Measurements from ENCODE around the gene ARSA. TPM values are rescaled to one million over a fixed set of nuclear protein-coding genes. Genes with fewer than 3 reads are reported as not detected.

ARSA gene
- total RNA-seq, 4 donors from 2014 or later = 8.8 to 17.8 (median 10.2) TPM

DNA sequence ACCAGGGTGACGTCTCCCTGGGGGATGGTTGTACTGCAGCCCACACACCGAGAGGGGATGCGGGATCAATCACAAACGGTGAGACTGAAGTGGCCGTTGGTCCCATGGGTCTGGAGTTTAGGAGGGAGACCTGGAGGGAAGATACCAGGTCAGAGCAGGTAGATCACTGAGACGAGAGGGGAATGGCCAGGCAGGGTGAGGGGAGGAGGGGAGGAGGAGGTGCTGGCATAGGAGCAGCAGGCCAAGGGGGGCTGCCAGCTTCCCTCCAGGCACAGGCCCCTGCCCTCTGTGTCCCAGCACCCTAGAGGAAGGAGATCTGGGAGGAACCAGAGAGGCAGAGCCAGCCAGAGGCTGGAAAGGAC, 20.3 kb downstream of the ARSA start:
- Histone ChIP-seq H3K36me3 (no peaks in the 10 kb centered on the region), H3K4me1 (no peaks in the 10 kb centered on the region), H3K4me3 (no peak overlapping the region), H3K9me3 (no peaks in the 10 kb centered on the region), H3K27ac (no peak overlapping the region), H3K27me3 (peaks cover 10 to 34% (median 15%) of the 10 kb centered on the region in 3 donors)
- TF ChIP-seq, protein P1, sequence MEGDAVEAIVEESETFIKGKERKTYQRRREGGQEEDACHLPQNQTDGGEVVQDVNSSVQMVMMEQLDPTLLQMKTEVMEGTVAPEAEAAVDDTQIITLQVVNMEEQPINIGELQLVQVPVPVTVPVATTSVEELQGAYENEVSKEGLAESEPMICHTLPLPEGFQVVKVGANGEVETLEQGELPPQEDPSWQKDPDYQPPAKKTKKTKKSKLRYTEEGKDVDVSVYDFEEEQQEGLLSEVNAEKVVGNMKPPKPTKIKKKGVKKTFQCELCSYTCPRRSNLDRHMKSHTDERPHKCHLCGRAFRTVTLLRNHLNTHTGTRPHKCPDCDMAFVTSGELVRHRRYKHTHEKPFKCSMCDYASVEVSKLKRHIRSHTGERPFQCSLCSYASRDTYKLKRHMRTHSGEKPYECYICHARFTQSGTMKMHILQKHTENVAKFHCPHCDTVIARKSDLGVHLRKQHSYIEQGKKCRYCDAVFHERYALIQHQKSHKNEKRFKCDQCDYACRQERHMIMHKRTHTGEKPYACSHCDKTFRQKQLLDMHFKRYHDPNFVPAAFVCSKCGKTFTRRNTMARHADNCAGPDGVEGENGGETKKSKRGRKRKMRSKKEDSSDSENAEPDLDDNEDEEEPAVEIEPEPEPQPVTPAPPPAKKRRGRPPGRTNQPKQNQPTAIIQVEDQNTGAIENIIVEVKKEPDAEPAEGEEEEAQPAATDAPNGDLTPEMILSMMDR (IDR thresholded peaks at IDR 0.05 in 4 of 5, conservative IDR thresholded peaks at IDR 0.05 in 1 of 5) = no peak
- no peak for TF ChIP-seq POLR2A (IDR thresholded peaks at IDR 0.05)
- ATAC-seq = no peak
- in situ Hi-C loops (cut with MboI; ENCODE audit: low sequenced_read_pairs in 4 of 4) = no loop called here
- DNase-seq = no peak
- intact Hi-C loops (cut with DNase I; ENCODE audit: low total_unique reads) = no loop called here

GRCh38 chr22:50606946-50607658, 20.9 kb downstream of the ARSA start:
- intact Hi-C loops (cut with DNase I; ENCODE audit: low total_unique reads) = no loop called here
- Histone ChIP-seq H3K4me1 (no peaks in the 10 kb centered on the region), H3K27ac (no peak overlapping the region), H3K9me3 (no peaks in the 10 kb centered on the region), H3K27me3 (peaks cover 15 to 40% (median 20%) of the 10 kb centered on the region in 3 donors), H3K4me3 (no peak overlapping the region), H3K36me3 (no peaks in the 10 kb centered on the region)
- DNase-seq (no peak), ATAC-seq (no peak)
- no peak for TF ChIP-seq POLR2A (IDR thresholded peaks at IDR 0.05)
- TF ChIP-seq, protein P1 (IDR thresholded peaks at IDR 0.05 in 4 of 5, conservative IDR thresholded peaks at IDR 0.05 in 1 of 5) = no peak
- in situ Hi-C loops (cut with MboI; ENCODE audit: low sequenced_read_pairs in 4 of 4) = no loop called here

GRCh38 chr22:50606165-50606945, 21.6 kb downstream of the ARSA start:
- Histone ChIP-seq H3K4me1 (no peaks in the 10 kb centered on the region), H3K27me3 (peaks cover 17 to 47% (median 25%) of the 10 kb centered on the region in 3 donors), H3K27ac (no peak overlapping the region), H3K4me3 (no peak overlapping the region), H3K9me3 (no peaks in the 10 kb centered on the region), H3K36me3 (no peaks in the 10 kb centered on the region)
- in situ Hi-C loops (cut with MboI; ENCODE audit: low sequenced_read_pairs in 4 of 4) = no loop called here
- peak in 1 of 2 donors; percentile 1 for DNase-seq
- no peak for TF ChIP-seq POLR2A (IDR thresholded peaks at IDR 0.05)
- TF ChIP-seq, protein P1 (IDR thresholded peaks at IDR 0.05 in 4 of 5, conservative IDR thresholded peaks at IDR 0.05 in 1 of 5) = no peak
- ATAC-seq = no peak
- intact Hi-C loops (cut with DNase I; ENCODE audit: low total_unique reads) = no loop called here

DNA sequence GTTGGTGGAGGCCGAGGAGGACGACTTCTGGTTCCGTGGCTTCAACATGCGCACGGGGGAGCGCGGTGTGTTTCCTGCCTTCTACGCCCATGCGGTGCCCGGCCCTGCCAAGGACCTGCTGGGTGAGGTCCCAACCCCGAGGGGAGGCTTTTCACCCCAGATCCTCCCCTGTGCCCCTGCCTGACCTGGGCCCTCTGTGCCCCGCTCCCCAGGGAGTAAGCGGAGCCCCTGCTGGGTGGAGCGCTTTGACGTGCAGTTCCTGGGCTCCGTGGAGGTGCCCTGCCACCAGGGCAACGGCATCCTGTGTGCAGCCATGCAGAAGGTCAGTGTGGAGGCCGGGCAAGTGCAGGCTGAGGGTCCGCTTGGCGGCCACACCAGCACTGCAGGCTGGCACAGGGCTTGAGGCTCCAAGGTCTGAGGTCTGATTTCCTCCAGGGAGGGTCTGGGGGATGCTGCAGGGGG, 22.3 kb downstream of the ARSA start:
- no peaks in the 10 kb centered on the region for H3K4me1 ChIP-seq
- no peak overlapping the region for H3K27ac ChIP-seq
- H3K27me3 ChIP-seq = peaks cover 20 to 52% (median 30%) of the 10 kb centered on the region in 3 donors
- no peak overlapping the region for H3K4me3 ChIP-seq
- ATAC-seq = no peak
- in situ Hi-C loops (cut with MboI; ENCODE audit: low sequenced_read_pairs in 4 of 4) = no loop called here
- peak in 1 of 2 donors; percentile 8 for DNase-seq
- H3K9me3 ChIP-seq = no peaks in the 10 kb centered on the region
- intact Hi-C loops (cut with DNase I; ENCODE audit: low total_unique reads) = no loop called here
- TF ChIP-seq, protein P1 (IDR thresholded peaks at IDR 0.05 in 4 of 5, conservative IDR thresholded peaks at IDR 0.05 in 1 of 5) = no peak
- TF ChIP-seq POLR2A (IDR thresholded peaks at IDR 0.05) = no peak
- no peaks in the 10 kb centered on the region for H3K36me3 ChIP-seq
